GM15510 (cell line): Measurements from ENCODE around the gene GLRX5.

ENCODE experiments used
- POLR2A ChIP-seq: IDR thresholded peaks from 3 replicates; pipeline ENCODE4 v1.6.1; 2011; ENCODE audit warnings: borderline replicate concordance; ENCODE audit not compliant: insufficient read length; ENCODE audit errors: extremely low read depth

The GLRX5 gene

DNA sequence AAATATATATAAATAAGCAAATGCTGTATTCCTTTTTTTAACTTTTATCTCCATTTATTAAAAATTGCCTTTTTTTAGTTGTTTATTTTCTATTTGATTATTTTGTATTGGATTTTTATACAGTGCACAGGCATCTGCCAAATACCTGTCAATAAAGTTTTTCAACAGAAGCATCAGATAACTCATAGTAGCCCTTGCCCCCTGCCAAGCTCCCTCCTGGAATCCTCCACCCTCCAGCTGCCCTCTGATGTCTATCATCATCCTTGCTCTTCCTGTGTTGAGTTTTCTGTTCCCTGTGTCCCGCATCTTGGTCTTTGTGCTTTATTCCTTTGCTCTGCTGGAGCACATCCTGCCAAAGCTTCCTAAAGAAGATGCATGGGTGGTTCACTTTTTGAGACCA is 16.6 kb downstream of the GLRX5 start:
- TF ChIP-seq POLR2A, result no peak

- TF ChIP-seq POLR2A, result no peak
Measured at GRCh38 chr14:95553141-95553540, 18.3 kb downstream of the GLRX5 start.

GRCh38 chr14:95555053-95555452 is 20.2 kb downstream of the GLRX5 start:
- no peak for TF ChIP-seq POLR2A

DNA sequence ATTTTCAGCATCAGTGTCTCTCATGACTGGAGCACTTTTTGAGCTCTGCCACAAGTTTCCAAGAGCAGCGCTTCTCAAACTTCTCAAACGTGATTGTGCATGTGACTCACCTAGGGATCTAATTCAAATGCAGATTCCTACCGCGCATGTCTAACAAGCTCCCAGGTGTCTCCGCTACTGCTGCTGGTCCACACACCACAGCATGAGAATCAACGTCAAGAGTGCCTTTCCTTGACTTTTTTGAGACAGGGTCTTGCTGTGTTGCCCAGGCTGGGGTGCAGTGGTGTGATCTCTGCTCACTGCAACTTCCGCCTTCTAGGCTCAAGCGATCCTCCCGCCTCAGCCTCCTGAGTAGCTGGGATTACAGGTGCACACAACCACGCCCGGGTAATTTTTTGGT is 22.4 kb downstream of the GLRX5 start:
- TF ChIP-seq POLR2A, result no peak

DNA sequence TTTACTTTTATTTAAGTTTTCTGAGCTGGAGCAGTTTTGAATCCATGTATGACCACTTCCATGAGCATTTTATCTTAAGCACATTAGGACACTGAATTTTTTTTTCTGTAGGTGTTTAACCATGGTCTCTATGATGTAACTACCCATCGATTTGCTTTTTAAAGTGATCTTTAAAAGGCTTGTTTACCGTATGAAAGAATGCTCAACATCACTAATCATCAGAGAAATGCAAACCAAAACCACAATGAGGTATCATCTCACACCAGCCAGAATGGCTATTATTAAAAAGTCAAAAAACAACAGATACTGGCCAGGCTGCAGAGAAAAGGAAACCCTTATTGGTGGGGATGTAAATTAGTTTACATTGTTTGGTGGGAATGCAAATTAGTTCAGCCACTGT is 23.0 kb downstream of the GLRX5 start:
- TF ChIP-seq POLR2A, result no peak

- TF ChIP-seq POLR2A, result no peak
Measured at GRCh38 chr14:95559203-95559602, 24.4 kb downstream of the GLRX5 start.

GRCh38 chr14:95561001-95561412 is 26.2 kb downstream of the GLRX5 start:
- no peak for TF ChIP-seq POLR2A

DNA sequence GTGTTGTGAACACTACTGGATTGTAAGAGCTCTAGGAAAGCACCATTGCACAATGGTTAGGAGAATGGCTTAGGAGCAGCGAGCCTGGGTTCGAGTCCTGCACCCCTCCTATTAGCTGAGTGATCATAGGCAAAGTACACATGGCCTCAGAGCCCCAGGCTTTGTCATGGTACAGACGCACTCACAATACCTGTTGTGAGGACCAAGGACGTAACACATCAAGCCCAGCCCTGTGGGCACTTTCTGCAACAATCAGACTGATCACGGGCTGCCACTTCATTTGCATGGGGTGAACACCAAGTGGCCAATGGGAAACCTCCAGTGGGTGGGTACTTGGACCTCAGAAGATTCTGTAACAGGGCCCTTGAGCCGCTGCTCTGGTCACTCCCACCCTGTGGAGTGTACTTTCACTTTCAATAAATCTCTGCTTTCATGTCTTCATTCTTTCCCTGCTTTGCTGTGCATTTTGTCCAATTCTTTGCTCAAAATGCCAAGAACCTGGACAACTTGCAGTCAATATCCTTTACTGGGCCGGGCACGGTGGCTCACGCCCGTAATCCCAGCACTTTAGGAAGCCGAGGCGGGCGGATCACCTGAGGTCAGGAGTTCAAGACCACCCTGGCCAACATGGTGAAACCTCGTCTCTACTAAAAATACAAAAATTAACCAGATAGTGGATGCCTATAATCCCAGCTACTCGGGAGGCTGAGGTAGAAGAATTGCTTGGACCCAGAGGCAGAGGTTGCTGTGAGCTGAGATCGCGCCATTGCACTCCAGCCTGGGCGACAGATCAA is 28.2 kb downstream of the GLRX5 start:
- TF ChIP-seq POLR2A, result no peak

- no peak for TF ChIP-seq POLR2A
Measured at GRCh38 chr14:95564060-95564459, 29.2 kb downstream of the GLRX5 start.

GRCh38 chr14:95569440-95569839 is 34.6 kb downstream of the GLRX5 start:
- TF ChIP-seq POLR2A, result no peak

DNA sequence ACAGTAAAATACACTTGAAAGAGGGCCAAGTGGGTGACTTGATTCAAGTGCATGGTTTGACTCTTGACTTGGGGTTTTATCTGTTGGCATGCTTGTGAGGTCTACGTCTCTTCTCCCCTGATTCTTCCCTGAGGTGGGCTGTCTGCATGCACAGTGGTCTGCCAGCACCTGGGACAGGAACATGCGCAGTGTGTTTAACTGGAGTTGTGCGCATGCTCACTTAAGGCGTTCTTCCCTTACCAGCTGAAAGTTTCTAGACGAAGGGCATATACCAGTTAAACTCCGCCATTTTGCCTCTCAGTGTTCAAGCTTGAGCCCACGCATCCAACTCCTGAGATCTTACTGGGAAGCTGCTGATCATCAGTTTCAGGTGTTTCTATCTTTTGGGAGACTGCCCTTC is 38.5 kb downstream of the GLRX5 start:
- TF ChIP-seq POLR2A, result no peak

DNA sequence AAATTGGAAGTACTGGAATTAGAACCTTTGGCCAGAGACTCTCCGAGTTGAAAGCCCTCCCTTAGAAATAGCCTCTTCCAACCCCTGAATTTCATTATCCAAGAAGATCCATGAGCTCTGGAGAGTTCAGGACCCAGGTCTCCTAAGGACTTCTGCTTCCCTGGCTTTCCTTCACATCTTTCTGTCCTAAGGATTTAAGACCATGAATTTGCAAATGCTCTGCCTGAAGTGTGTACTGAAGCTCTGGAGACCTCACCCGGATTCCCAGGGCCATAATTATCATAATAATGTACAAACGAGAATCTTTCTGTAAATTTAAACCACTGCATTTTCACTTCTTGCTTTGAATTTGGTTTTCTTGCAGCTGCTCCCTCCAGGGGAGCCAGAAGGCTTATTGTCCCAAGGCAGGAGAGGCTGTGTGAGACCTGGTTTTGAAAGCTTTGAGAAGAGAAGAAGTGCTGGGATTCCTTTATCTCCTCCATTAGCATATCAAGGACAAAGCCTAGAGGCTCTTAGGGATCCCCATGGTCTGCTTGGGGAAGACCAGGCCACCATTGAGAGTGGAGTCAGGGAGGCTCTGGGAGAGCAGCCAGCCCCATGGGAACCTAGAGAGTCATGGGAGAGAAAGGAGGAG is 41.1 kb downstream of the GLRX5 start:
- TF ChIP-seq POLR2A, result no peak

DNA sequence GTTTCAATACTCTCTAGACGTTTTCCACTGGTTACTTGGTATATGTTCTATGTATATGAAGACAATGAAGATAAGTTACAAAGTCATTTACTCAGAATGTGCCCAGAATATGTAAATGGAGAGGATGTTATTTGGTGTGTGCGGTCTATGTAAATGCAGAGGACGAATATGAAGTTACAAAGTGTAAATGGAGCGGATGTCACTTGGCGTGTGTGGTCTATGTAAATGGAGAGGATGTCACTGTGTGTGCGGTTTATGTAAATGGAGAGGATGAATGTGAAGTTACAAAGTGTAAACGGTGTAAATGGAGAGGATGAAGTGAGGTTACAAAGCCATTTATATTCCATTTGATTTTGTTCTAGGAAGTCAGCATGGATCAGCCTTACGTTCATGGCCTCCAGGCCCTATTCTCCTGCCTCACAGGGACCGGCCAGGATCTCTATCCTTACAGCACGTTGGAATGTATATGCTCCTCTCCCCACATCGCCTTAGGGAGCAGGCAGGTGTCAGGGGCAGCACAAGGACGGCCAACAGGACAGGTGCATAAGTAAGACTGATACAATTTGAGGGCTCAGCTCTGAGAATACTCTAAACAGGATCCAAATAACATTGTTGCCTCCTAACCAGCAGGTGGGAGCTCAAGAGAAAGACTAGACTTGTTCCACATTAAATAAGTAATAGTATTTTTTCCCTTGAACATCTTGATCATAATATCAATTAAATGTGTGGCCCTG is 42.4 kb downstream of the GLRX5 start:
- TF ChIP-seq POLR2A, result no peak

DNA sequence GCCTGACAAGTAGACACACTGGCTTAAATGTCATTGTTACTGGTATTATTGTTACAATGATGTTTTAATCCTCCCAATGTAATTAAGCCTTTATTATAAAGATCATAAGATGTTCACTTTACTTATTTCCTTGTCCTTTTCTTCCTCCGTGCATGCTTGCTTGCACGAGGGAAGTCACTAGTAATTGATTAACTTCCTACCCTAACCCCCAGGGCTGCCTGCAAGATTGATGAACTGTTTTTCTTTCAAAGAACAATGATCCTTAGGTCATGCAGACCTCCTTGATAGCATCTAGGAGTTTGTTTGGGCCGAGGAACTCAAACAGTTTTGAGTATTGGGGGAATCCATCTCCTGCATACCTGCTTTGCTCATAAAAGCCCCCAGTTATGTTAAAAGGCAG is 43.0 kb downstream of the GLRX5 start:
- TF ChIP-seq POLR2A, result no peak

DNA sequence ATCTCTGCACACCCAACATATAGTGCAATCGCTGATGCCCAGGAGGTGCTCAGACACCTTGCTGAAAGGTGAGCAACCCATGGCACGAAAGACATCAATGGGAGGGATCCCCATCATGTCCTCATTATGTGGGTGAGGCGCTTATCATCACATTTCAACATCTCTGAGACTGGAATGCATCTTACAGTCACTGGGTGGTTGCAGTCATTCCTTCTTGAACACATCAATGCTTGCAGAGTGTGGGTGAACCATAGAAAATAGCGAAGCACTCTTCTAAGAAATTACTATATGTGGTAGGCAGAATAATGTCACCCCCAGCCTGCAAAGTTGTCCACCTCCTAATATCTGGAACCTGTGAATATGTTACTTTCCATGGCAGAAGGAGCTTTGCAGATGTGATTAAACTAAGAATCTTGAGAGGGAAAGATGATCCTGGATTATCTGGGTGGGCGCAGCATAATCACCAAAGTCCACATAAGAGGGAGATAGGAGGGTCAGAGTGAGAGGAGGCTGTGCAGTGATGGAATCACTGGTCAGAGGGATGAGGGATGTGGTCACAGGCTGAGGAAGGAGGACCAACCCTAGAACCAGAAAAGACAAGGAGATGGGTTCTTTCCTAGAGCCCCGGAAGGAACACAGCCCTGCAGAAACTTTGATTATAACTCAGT is 51.2 kb downstream of the GLRX5 start:
- no peak for TF ChIP-seq POLR2A
